DMS53 (cell line): ENCODE data around the gene KCMF1.
A peak's percentile ranks its signal among the peaks of the same experiment; 100 is the strongest.

Source experiments
- DNase-seq: peaks from one replicate; lab custom pipeline; 2025; lab: John Stamatoyannopoulos, UW

KCMF1 gene

GRCh38 chr2:84956334-84957297, 14.3 kb upstream of the KCMF1 start:
- DNase-seq, result peak; percentile 33

GRCh38 chr2:84957771-84958134, 13.2 kb upstream of the KCMF1 start:
- DNase-seq, result peak; percentile 47

GRCh38 chr2:84958135-84959059, 12.6 kb upstream of the KCMF1 start:
- DNase-seq, result peak; percentile 98

GRCh38 chr2:84959095-84959565, 11.8 kb upstream of the KCMF1 start:
- peak; percentile 71 for DNase-seq

- peak; percentile 75 for DNase-seq
Measured at GRCh38 chr2:84959566-84960506, 11.1 kb upstream of the KCMF1 start.

GRCh38 chr2:84962917-84963316, 8.0 kb upstream of the KCMF1 start:
- no peak for DNase-seq

- DNase-seq, result no peak
Measured at GRCh38 chr2:84963323-84963691, 7.7 kb upstream of the KCMF1 start.

- no peak for DNase-seq
Measured at GRCh38 chr2:84963692-84964405, 7.1 kb upstream of the KCMF1 start.

GRCh38 chr2:84964406-84965191, 6.4 kb upstream of the KCMF1 start:
- DNase-seq, result no peak

GRCh38 chr2:84965192-84965516, 5.8 kb upstream of the KCMF1 start:
- no peak for DNase-seq

- DNase-seq, result no peak
Measured at GRCh38 chr2:84965827-84966226, 5.1 kb upstream of the KCMF1 start.

- no peak for DNase-seq
Measured at GRCh38 chr2:84966731-84967130, 4.2 kb upstream of the KCMF1 start.

GRCh38 chr2:84969511-84970209, 1.3 kb upstream of the KCMF1 start:
- DNase-seq, result peak; percentile 71

- peak; percentile 91 for DNase-seq
Measured at GRCh38 chr2:84970210-84970867, 622 bp upstream of the KCMF1 start.

- peak; percentile 87 for DNase-seq
Measured at GRCh38 chr2:84971510-84972206, 697 bp downstream of the KCMF1 start.

- DNase-seq, result no peak
Measured at GRCh38 chr2:84972207-84972783, 1.3 kb downstream of the KCMF1 start.

GRCh38 chr2:84972932-84973331, 2.0 kb downstream of the KCMF1 start:
- no peak for DNase-seq
